Duodenal mucosa (tissue), 2 donors: Measurements from ENCODE around the gene PIR.
A peak's percentile ranks its signal among the peaks of the same experiment; 100 is the strongest.

Source experiments
- H3K27ac ChIP-seq: one replicate; pipeline ENCODE4 v1.7.0; 2013; ENCODE audit warnings: low read depth, low read length
- H3K27me3 ChIP-seq, 2 donors: one replicate each; pipeline ENCODE4 v1.7.0; 2013; ENCODE audit warnings: low read length in 2 of 2, control low read depth in 1 of 2; ENCODE audit not compliant: insufficient read depth in 2 of 2, control insufficient read depth in 1 of 2
- H3K36me3 ChIP-seq, 2 donors: one replicate each; pipeline ENCODE4 v1.7.0; 2013; ENCODE audit warnings: low read length in 2 of 2, control low read depth in 1 of 2; ENCODE audit not compliant: insufficient read depth in 2 of 2, control insufficient read depth in 1 of 2
- H3K4me1 ChIP-seq, 2 donors: one replicate each; pipeline ENCODE4 v1.7.0; 2013; ENCODE audit warnings: low read length in 2 of 2, control low read depth in 1 of 2; ENCODE audit not compliant: insufficient read depth in 2 of 2, control insufficient read depth in 1 of 2
- H3K4me3 ChIP-seq, 2 donors: one replicate each; pipeline ENCODE4 v1.7.0; 2013; ENCODE audit warnings: low read length in 2 of 2, low read depth in 1 of 2
- H3K9ac ChIP-seq, 2 donors: one replicate each; pipeline ENCODE4 v1.7.0; 2013; ENCODE audit warnings: low read length in 2 of 2, low read depth in 1 of 2
- H3K9me3 ChIP-seq, 2 donors: one replicate each; pipeline ENCODE4 v1.7.0; 2013; ENCODE audit warnings: low read length in 2 of 2, control low read depth in 1 of 2; ENCODE audit not compliant: control insufficient read depth in 1 of 2

The PIR gene

DNA sequence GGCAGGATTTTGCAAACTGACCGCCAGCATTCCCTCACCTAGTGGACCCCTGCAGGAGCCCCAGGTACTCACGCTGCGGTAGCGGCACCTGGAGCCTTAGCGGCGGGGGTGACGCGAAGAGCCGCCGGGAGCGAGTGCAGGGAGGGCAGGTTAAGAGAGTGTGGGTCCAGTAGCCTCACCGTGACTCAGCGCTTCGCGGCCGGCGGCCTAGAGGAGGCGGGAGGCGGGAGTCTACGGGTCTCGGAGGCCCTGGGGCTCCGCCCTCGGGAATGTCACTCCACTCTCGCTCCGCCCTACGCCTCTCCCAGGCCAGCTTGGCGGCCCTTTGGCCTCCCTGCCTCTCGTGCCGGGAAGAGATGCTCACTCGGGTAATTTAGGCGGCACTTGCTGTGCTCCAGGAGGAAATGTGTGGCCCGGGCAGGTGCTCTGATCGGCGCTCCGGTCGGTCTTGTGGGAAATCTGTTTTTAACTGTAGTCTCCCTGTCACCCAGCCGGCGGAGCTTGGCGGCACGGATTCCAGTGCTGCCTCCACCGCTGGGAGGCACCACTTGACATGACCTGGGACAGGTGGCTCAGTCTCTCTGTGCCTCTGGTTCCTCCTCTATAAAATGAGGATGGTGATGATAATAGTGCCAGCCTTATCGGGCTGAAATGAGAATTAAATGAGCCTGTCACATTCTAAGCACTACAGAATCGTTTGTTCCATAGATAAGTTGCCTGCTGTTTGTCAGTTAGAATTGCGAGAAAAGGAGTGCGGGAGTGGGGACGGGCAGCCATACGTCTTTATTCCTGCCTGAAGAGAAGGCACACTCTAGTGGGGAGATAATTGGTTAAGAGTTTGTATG, at the start of gene PIR:
PIR (minus strand) TSS at position 216 of the 845 bp plus-strand sequence. CDS start 2,076 bp downstream, outside the sequence.
- Histone ChIP-seq H3K27ac (no peak within 1 kb of the TSS), H3K9me3 (no peaks in the 10 kb centered on the region), H3K9ac (peak within 1 kb of the TSS; percentile 25 to 54), H3K4me1 (no peaks in the 10 kb centered on the region), H3K4me3 (peak within 1 kb of the TSS; percentile 52 to 65), H3K36me3 (no peaks in the 10 kb centered on the region), H3K27me3 (no peaks in the 10 kb centered on the region)

DNA sequence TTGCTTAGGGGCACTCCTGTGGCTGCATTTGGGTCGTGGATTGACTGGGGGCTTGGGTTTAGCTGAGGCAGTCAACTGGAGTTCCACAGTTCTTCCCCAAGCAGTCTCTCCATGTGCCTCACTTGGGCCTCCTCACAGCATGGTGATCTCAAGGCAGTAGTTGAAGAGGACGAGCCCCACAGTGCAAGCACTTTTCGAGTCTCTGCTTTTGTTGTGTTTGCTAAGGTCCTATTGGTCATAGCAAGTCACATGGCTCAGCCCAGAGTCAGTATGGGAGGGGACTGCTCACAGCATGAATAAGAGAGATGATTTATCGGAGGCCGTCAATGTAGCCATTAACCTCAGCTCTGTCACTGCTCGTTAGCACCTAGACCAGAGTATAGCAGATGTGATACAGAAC, 37.2 kb upstream of the PIR start:
- Histone ChIP-seq H3K27me3 (no peaks in the 10 kb centered on the region), H3K9me3 (no peaks in the 10 kb centered on the region), H3K27ac (no peak overlapping the region), H3K4me1 (peaks cover 3 to 11% of the 10 kb centered on the region in 2 donors), H3K4me3 (no peak overlapping the region), H3K36me3 (no peaks in the 10 kb centered on the region), H3K9ac (no peak overlapping the region)

DNA sequence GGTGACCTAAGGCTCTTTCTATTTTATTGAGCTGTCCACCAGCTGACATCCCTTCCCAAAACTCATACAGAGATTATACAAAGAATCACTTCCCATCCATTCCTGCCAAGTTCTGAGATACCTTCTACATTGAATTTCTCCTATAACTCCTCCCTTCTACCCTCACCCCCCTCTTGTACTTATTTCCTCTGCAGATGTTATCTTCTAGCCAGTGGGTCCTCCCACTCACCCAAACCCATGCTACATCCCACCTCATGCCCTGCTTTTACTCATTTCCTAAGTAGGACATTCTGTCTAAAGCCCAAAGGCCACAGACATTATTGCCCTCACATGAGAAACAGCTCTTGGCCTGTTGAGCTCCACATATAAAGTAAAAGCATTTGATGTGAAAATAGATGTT, 36.0 kb upstream of the PIR start:
- Histone ChIP-seq H3K4me3 (no peak overlapping the region), H3K4me1 (peaks cover 3 to 14% of the 10 kb centered on the region in 2 donors), H3K9me3 (no peaks in the 10 kb centered on the region), H3K36me3 (no peaks in the 10 kb centered on the region), H3K27ac (no peak overlapping the region), H3K27me3 (no peaks in the 10 kb centered on the region), H3K9ac (no peak overlapping the region)

- peaks cover 3 to 14% of the 10 kb centered on the region in 2 donors for H3K4me1 ChIP-seq
- no peaks in the 10 kb centered on the region for H3K36me3 ChIP-seq
- no peak overlapping the region for H3K4me3 ChIP-seq
- no peaks in the 10 kb centered on the region for H3K9me3 ChIP-seq
- no peaks in the 10 kb centered on the region for H3K27me3 ChIP-seq
- no peak overlapping the region for H3K27ac ChIP-seq
- no peak overlapping the region for H3K9ac ChIP-seq
These were observed 32.7 kb upstream of the PIR start for GRCh38 chrX:15525664-15526416.

DNA sequence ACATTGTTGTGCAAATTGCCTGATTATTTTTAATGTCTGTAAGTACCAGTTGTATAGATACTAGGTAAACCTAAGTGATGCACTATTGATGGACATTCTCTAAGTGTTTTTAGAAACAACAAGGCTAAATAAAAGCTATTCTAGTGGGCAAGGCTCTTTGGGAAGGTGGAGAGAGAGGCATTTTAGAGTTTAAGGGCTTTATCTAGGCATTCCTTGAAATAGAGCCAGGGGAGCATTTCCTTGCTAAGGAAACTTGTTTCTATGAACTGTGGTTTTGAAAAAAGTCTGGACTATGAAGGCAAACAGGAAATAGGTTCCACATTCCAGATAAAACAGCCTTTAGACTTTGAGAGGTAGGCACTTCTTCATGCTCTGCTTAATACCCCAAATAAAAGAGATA, 31.3 kb upstream of the PIR start:
- no peaks in the 10 kb centered on the region for H3K36me3 ChIP-seq
- H3K27ac ChIP-seq, result no peak overlapping the region
- no peak overlapping the region for H3K9ac ChIP-seq
- H3K9me3 ChIP-seq, result no peaks in the 10 kb centered on the region
- H3K4me1 ChIP-seq, result peaks cover 3 to 8% of the 10 kb centered on the region in 2 donors
- no peaks in the 10 kb centered on the region for H3K27me3 ChIP-seq
- H3K4me3 ChIP-seq, result no peak overlapping the region

GRCh38 chrX:15523088-15523487, 30.0 kb upstream of the PIR start:
- H3K9ac ChIP-seq, result no peak overlapping the region
- no peaks in the 10 kb centered on the region for H3K36me3 ChIP-seq
- H3K27me3 ChIP-seq, result no peaks in the 10 kb centered on the region
- H3K4me3 ChIP-seq, result no peak overlapping the region
- no peak overlapping the region for H3K27ac ChIP-seq
- H3K9me3 ChIP-seq, result no peaks in the 10 kb centered on the region
- H3K4me1 ChIP-seq, result peaks cover 3 to 8% of the 10 kb centered on the region in 2 donors

- H3K9ac ChIP-seq, result no peak overlapping the region
- peaks cover 3 to 8% of the 10 kb centered on the region in 2 donors for H3K4me1 ChIP-seq
- no peaks in the 10 kb centered on the region for H3K9me3 ChIP-seq
These were observed 29.3 kb upstream of the PIR start for GRCh38 chrX:15522464-15522863.

DNA sequence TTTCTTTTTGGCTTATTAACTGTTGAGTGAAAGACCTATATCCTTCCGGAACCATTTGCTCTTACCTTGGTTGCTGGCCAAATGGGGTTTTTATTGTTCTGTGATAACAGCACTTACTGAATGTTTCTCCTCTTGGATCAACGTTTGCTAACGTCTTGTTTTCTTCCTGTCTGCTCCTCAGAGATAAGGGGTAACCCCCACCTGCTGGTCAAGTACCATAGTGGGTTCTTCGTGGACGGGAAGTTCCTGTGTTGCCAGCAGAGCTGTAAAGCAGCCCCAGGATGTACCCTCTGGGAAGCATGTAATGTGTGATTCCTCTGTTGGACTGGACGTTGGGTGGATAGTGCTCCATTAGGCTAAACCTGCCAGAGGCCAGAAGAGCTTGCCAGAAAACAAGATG, 22.8 kb upstream of the PIR start:
- peaks cover 0 to 6% of the 10 kb centered on the region in 2 donors for H3K4me1 ChIP-seq
- no peak overlapping the region for H3K27ac ChIP-seq
- no peaks in the 10 kb centered on the region for H3K9me3 ChIP-seq
- no peak overlapping the region for H3K4me3 ChIP-seq
- no peaks in the 10 kb centered on the region for H3K36me3 ChIP-seq
- H3K9ac ChIP-seq, result no peak overlapping the region
- no peaks in the 10 kb centered on the region for H3K27me3 ChIP-seq

More at GRCh38 chrX:15522464-15522863, 29.3 kb upstream of the PIR start:
- Histone ChIP-seq H3K27me3 (no peaks in the 10 kb centered on the region), H3K36me3 (no peaks in the 10 kb centered on the region), H3K4me3 (no peak overlapping the region), H3K27ac (no peak overlapping the region)

- no peaks in the 10 kb centered on the region for H3K9me3 ChIP-seq
- no peak overlapping the region for H3K9ac ChIP-seq
- no peaks in the 10 kb centered on the region for H3K36me3 ChIP-seq
- H3K4me1 ChIP-seq, result peaks cover 0 to 6% of the 10 kb centered on the region in 2 donors
- H3K27me3 ChIP-seq, result no peaks in the 10 kb centered on the region
- H3K4me3 ChIP-seq, result no peak overlapping the region
- no peak overlapping the region for H3K27ac ChIP-seq
These were observed 21.1 kb upstream of the PIR start for GRCh38 chrX:15514279-15514678.

DNA sequence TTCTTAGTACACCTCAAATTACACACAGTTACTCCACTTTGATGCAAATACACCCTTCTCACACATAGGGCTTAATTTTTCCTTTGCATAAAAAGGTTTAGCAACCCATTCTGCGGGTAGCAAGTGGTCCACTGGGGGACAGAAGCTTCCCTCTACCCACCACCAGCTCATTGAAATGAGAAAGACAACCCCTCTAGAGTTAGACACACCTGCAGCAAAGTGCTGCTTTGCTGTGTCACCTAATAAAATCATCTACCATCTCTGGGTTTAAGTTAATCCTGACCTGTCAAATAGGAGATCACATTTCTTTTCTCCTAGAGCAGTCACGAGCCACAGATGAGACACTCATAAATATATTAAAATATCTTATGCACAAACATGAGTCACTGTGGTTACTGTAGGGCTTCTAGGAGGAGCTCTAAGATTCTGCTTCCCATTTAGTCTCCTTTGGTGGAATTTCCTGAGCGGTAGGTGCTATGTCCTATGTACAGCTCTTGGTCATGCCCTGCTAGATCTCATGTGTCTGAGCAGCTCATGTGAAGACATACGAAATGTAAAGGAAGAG, 19.4 kb upstream of the PIR start:
- no peak overlapping the region for H3K27ac ChIP-seq
- no peak overlapping the region for H3K9ac ChIP-seq
- no peaks in the 10 kb centered on the region for H3K9me3 ChIP-seq
- H3K36me3 ChIP-seq, result no peaks in the 10 kb centered on the region
- peaks cover 0 to 6% of the 10 kb centered on the region in 2 donors for H3K4me1 ChIP-seq
- no peaks in the 10 kb centered on the region for H3K27me3 ChIP-seq
- H3K4me3 ChIP-seq, result no peak overlapping the region
